Measurements from ENCODE around the gene PLXNA4. TPM values are rescaled to one million over a fixed set of nuclear protein-coding genes. Genes with fewer than 3 reads are reported as not detected.

The PLXNA4 gene
- total and polyA plus RNA-seq, 9 of the 15 experiments (the other 6 are each of a cell fraction or from before 2014, with no cell fraction given) = under 0.01 to 0.09 TPM; not detected in 7

DNA sequence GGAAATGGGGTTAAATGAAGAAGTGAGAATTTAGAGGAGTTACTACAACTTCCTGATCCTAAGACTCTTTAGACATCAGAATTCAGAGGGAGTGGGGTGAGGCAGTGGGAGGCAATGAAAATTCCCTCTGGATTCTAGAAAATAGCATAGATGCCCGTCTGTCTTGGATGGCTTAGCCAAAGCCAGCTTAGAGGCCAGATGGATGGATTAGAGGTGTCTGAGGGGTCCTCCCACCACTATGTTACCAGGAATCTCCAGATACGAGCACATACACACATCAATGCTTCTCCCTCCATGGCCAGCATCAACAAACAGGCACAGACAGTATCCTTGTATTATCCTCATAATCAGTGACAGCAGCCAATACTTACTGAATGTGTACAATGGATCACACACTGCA is 418.1 kb downstream of the PLXNA4 start:
- in situ Hi-C loops (cut with MboI) = no loop called here
- no peak for FAIRE-seq
- no peak overlapping the region for H2AFZ ChIP-seq (ENCODE audit: low read depth, low read length)
- TF ChIP-seq KAT2B (IDR thresholded peaks at IDR 0.05; ENCODE audit: low read depth, low read length) (no peak), RBM15 (IDR thresholded peaks at IDR 0.05; ENCODE audit: insufficient read depth, low read length) (no peak), PRMT5 (CRISPR knock-in tag; IDR thresholded peaks at IDR 0.05) (no peak), NEUROD1 (IDR thresholded peaks at IDR 0.05; ENCODE audit: borderline replicate concordance, low read depth, low read length, partially characterized antibody) (no peak), ZC3H8 (IDR thresholded peaks at IDR 0.05) (no peak), POLR2A (conservative IDR thresholded peaks at IDR 0.05) (no peak), SP2 (IDR thresholded peaks at IDR 0.05; ENCODE audit: extremely low read depth, low read depth, low read length, poor library complexity, severe bottlenecking) (no peak), ZNF444 (CRISPR knock-in tag; IDR thresholded peaks at IDR 0.05) (no peak)
- TF ChIP-seq, protein P1, sequence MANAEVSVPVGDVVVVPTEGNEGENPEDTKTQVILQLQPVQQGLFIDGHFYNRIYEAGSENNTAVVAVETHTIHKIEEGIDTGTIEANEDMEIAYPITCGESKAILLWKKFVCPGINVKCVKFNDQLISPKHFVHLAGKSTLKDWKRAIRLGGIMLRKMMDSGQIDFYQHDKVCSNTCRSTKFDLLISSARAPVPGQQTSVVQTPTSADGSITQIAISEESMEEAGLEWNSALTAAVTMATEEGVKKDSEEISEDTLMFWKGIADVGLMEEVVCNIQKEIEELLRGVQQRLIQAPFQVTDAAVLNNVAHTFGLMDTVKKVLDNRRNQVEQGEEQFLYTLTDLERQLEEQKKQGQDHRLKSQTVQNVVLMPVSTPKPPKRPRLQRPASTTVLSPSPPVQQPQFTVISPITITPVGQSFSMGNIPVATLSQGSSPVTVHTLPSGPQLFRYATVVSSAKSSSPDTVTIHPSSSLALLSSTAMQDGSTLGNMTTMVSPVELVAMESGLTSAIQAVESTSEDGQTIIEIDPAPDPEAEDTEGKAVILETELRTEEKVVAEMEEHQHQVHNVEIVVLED (CRISPR knock-in tag; IDR thresholded peaks at IDR 0.05) = no peak
- TF ChIP-seq, protein P2, sequence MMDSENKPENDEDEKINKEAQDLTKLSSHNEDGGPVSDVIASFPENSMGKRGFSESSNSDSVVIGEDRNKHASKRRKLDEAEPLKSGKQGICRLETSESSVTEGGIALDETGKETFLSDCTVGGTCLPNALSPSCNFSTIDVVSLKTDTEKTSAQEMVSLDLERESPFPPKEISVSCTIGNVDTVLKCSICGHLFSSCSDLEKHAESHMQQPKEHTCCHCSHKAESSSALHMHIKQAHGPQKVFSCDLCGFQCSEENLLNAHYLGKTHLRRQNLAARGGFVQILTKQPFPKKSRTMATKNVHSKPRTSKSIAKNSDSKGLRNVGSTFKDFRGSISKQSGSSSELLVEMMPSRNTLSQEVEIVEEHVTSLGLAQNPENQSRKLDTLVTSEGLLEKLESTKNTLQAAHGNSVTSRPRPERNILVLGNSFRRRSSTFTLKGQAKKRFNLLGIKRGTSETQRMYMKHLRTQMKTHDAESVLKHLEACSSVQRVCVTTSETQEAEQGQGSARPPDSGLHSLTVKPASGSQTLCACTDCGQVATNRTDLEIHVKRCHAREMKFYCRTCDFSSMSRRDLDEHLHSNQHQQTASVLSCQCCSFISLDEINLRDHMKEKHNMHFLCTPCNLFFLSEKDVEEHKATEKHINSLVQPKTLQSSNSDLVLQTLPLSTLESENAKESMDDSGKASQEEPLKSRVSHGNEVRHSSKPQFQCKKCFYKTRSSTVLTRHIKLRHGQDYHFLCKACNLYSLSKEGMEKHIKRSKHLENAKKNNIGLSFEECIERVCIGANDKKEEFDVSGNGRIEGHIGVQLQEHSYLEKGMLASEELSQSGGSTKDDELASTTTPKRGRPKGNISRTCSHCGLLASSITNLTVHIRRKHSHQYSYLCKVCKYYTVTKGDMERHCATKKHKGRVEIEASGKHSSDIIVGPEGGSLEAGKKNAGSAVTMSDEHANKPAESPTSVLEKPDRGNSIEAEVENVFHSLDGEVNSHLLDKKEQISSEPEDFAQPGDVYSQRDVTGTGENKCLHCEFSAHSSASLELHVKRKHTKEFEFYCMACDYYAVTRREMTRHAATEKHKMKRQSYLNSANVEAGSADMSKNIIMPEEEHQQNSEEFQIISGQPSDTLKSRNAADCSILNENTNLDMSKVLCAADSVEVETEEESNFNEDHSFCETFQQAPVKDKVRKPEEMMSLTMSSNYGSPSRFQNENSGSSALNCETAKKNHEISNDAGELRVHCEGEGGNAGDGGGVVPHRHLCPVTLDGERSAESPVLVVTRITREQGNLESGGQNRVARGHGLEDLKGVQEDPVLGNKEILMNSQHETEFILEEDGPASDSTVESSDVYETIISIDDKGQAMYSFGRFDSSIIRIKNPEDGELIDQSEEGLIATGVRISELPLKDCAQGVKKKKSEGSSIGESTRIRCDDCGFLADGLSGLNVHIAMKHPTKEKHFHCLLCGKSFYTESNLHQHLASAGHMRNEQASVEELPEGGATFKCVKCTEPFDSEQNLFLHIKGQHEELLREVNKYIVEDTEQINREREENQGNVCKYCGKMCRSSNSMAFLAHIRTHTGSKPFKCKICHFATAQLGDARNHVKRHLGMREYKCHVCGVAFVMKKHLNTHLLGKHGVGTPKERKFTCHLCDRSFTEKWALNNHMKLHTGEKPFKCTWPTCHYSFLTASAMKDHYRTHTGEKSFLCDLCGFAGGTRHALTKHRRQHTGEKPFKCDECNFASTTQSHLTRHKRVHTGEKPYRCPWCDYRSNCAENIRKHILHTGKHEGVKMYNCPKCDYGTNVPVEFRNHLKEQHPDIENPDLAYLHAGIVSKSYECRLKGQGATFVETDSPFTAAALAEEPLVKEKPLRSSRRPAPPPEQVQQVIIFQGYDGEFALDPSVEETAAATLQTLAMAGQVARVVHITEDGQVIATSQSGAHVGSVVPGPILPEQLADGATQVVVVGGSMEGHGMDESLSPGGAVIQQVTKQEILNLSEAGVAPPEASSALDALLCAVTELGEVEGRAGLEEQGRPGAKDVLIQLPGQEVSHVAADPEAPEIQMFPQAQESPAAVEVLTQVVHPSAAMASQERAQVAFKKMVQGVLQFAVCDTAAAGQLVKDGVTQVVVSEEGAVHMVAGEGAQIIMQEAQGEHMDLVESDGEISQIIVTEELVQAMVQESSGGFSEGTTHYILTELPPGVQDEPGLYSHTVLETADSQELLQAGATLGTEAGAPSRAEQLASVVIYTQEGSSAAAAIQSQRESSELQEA (IDR thresholded peaks at IDR 0.05; ENCODE audit: low read depth) = no peak
- TF ChIP-seq, protein P3, sequence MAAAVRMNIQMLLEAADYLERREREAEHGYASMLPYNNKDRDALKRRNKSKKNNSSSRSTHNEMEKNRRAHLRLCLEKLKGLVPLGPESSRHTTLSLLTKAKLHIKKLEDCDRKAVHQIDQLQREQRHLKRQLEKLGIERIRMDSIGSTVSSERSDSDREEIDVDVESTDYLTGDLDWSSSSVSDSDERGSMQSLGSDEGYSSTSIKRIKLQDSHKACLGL (CRISPR knock-in tag; IDR thresholded peaks at IDR 0.05; ENCODE audit: borderline replicate concordance, poor library complexity, severe bottlenecking) = no peak
- TF ChIP-seq, protein P4, sequence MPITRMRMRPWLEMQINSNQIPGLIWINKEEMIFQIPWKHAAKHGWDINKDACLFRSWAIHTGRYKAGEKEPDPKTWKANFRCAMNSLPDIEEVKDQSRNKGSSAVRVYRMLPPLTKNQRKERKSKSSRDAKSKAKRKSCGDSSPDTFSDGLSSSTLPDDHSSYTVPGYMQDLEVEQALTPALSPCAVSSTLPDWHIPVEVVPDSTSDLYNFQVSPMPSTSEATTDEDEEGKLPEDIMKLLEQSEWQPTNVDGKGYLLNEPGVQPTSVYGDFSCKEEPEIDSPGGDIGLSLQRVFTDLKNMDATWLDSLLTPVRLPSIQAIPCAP (CRISPR knock-in tag; IDR thresholded peaks at IDR 0.05; ENCODE audit: borderline replicate concordance) = no peak

More for the DNA sequence above, 418.1 kb downstream of the PLXNA4 start:
- no peaks in the 10 kb centered on the region for H3K36me3 ChIP-seq (ENCODE audit: control insufficient read depth, insufficient read depth, low read length)
- no peaks in the 10 kb centered on the region for H3K9me1 ChIP-seq (ENCODE audit: control insufficient read depth, insufficient read depth, low read length)
- ChIA-PET POLR2A (interaction anchor here (2.2 kb wide), 1 partner anchor 11 kb away, joined by 5 read pairs; no protein-coding TSS in a partner anchor), CTCF (ENCODE audit: low intra/inter-chr PET ratio) (no interaction called here)
- H3K4me3 ChIP-seq = no peak overlapping the region
- no peak overlapping the region for H3K4me2 ChIP-seq (ENCODE audit: insufficient read depth, low read length)
- BruUV-seq (replicated peaks) = no TSS peak
- no peak for ATAC-seq
- H3K79me2 ChIP-seq (ENCODE audit: control insufficient read depth, insufficient read depth, low read length) = no peaks in the 10 kb centered on the region
- H3K27me3 ChIP-seq (ENCODE audit: control insufficient read depth in 2 of 2, insufficient read depth in 2 of 2, low read length in 2 of 2) = peaks cover 7 to 56% of the 10 kb centered on the region in 2 experiments; a peak in 3 of 5 replicates
- H3K27ac ChIP-seq (ENCODE audit: extremely low read depth, low read depth, low read length) = no peak overlapping the region
- no peak for DNase-seq (ENCODE audit: extremely low read depth in 1 of 4, low spot score in 3 of 4)
- H3K9me3 ChIP-seq (replicated peaks; ENCODE audit: control insufficient read depth, insufficient read depth, low read depth, low read length) = no peaks in the 10 kb centered on the region
- H3K4me1 ChIP-seq (replicated peaks in 1 of 2; ENCODE audit: control insufficient read depth in 2 of 2, insufficient read depth in 2 of 2, low read length in 2 of 2) = no peaks in the 10 kb centered on the region; a peak in 1 of 5 replicates
- WGBS (ENCODE audit: insufficient coverage, low coverage, missing lambda C conversion rate) = 0% methylated on average over 2 of the region's 2 CpGs
- intact Hi-C loops (cut with micrococcal nuclease) = no loop called here
- H4K20me1 ChIP-seq (replicated peaks; ENCODE audit: control insufficient read depth, insufficient read depth, low read length) = peaks cover 16% of the 10 kb centered on the region
- no peak overlapping the region for H3K9ac ChIP-seq (ENCODE audit: insufficient read depth in 1 of 2, low read depth in 2 of 2, low read length in 2 of 2)
